GM18507 (cell line): ENCODE results near the gene RPS6KA5.

Source experiments
- DNase-seq: peaks from one replicate; pipeline ENCODE4 v3.0.0; 2011; ENCODE audit warnings: low read depth; ENCODE audit not compliant: insufficient read length; ENCODE audit errors: extremely low spot score
- FAIRE-seq: peaks from 2 replicates; lab custom pipeline; 2011; peaks lifted over from hg19 to GRCh38; lab: Jason Lieb, UNC

The RPS6KA5 gene

DNA sequence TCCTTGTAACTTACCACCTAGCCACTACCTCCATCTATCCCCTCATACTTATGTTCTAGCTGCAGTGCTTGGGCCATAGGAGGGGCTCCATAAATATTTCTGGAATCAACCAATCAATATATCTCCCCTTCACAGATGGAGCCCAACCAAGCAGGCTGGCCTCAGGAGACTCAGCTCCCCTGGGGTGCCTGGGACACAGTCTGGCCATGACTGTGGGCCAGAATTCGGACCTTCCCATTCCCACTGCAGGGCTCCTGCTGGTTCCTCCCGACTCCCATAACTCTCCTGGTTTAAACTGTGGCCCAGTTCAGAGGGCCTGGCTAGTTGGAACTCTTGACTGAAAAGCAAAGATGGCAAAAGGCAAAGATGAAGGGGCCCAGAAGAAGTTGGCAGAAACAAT, 257.2 kb downstream of the RPS6KA5 start:
- no peak for FAIRE-seq
- DNase-seq = no peak

DNA sequence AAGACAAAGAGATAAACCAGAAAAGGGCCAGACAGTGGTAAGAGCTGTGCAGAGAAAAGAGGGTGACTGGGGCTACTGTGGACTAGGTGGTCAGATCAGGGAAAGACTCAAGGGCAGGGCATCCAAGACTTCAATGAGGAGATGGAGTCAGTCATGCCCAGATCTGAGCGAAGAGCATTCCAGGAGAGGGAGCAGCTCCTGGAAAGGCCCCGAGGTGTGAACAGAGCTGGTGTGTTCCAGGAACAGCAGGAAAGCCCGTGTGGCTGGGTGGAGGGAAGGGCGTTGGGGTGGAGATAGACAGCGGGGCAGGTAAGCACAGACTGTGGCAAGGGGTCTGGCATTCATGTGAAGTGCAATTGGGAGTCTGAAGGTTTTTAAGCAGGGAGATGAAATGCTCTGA, 261.0 kb downstream of the RPS6KA5 start:
- FAIRE-seq (no peak), DNase-seq (no peak)

DNA sequence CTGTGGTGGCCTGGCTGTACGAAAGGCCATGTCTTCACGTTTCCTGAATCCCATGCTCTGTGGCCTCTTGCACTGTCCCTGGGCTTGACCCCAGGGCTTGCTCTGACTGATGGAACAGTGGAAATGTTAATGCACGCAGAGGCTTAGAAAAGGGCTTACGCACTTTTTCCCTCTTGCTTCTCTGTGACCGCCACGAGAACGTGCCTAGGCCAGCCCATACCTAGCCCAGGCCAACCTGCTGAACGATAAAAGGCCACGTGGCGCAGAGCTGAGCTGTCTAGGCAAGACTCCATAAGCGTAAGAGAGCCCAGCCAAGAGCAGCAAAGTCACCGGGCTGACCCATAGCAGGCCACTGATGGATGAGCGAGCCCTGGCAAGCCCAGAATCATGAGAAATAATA, 262.5 kb downstream of the RPS6KA5 start:
- DNase-seq = no peak
- no peak for FAIRE-seq
